OCI-LY7 (cell line): ENCODE measurements around the gene CAPZA2. TPM values are rescaled to one million over a fixed set of nuclear protein-coding genes. Genes with fewer than 3 reads are reported as not detected.
"Not testable (repeated sequence)": the region's sequence is repeated elsewhere in the genome, so short reads cannot be mapped to it uniquely, and the experiment has no call there.

ENCODE experiments used
- BruUV-seq: library from RNA; stranded (reverse); fragments of 400-500 nt; replicated peaks from 2 replicates; lab custom pipeline; 2021; lab: Mats Ljungman, UMichigan
- CTCF ChIA-PET: fragments of 300-600 bp; sonication (Branson Sonifier 250); formaldehyde crosslinking; loops from one replicate; lab custom pipeline; 2022; ENCODE audit warnings: antibody characterized with exemption; ENCODE audit not compliant: unreplicated experiment; lab: Charles Lee
- POLR2A ChIA-PET: fragments of 300-600 bp; sonication (Branson Sonifier 250); formaldehyde crosslinking; loops from one replicate; lab custom pipeline; 2022; ENCODE audit warnings: antibody characterized with exemption; lab: Charles Lee
- DNase-seq: peaks from one replicate; pipeline ENCODE4 v3.0.0-alpha.2; 2015; ENCODE audit warnings: low spot score
- H2AFZ ChIP-seq: fragments of 200-600 bp; sonication (generic), shearing (Covaris generic); 2 replicates; pipeline ENCODE4 v1.6.1; 2014; ENCODE audit warnings: mild to moderate bottlenecking, antibody characterized with exemption, low read length, moderate library complexity
- H3K27ac ChIP-seq: fragments of 200-600 bp; sonication (generic); 2 replicates; pipeline ENCODE4 v1.5.1; 2014; ENCODE audit warnings: mixed run types, low read depth, mild to moderate bottlenecking, moderate library complexity, low read length, inconsistent platforms; ENCODE audit not compliant: poor library complexity, severe bottlenecking
- H3K36me3 ChIP-seq: fragments of 200-600 bp; sonication (generic); 2 replicates; pipeline ENCODE4 v1.6.1; 2014; ENCODE audit warnings: mild to moderate bottlenecking, antibody characterized with exemption, low read length, moderate library complexity, mixed read lengths; ENCODE audit not compliant: insufficient read depth
- H3K4me1 ChIP-seq: fragments of 200-600 bp; sonication (generic); 2 replicates; pipeline ENCODE4 v1.5.1; 2014; ENCODE audit warnings: mild to moderate bottlenecking, low read length; ENCODE audit not compliant: insufficient read depth, poor library complexity, severe bottlenecking
- H3K4me2 ChIP-seq: fragments of 200-600 bp; sonication (generic); 2 replicates; pipeline ENCODE4 v1.6.1; 2014; ENCODE audit warnings: mild to moderate bottlenecking, low read length
- H3K4me3 ChIP-seq: fragments of 200-600 bp; sonication (generic); 2 replicates; pipeline ENCODE4 v1.5.1; 2014; ENCODE audit warnings: mild to moderate bottlenecking, low read depth, low read length; ENCODE audit not compliant: poor library complexity, severe bottlenecking
- H3K79me2 ChIP-seq: fragments of 200-600 bp; sonication (generic); 2 replicates; pipeline ENCODE4 v1.6.1; 2016; ENCODE audit warnings: low read depth, mild to moderate bottlenecking, low read length, moderate library complexity, mixed read lengths; ENCODE audit not compliant: insufficient read depth
- H3K9me2 ChIP-seq: fragments of 200-600 bp; sonication (generic); 2 replicates; pipeline ENCODE4 v1.6.1; 2016; ENCODE audit warnings: mild to moderate bottlenecking, low read length, mixed read lengths; ENCODE audit not compliant: insufficient read depth
- H3K9me3 ChIP-seq: fragments of 200-600 bp; sonication (generic); 2 replicates; pipeline ENCODE4 v1.6.1; 2014; ENCODE audit warnings: mild to moderate bottlenecking, mixed run types, low read length, mixed read lengths
- H4K20me1 ChIP-seq: fragments of 200-600 bp; sonication (generic); 2 replicates; pipeline ENCODE4 v1.6.1; 2014; ENCODE audit warnings: mild to moderate bottlenecking, antibody characterized with exemption, low read length, moderate library complexity, mixed read lengths; ENCODE audit not compliant: insufficient read depth
- CTCF ChIP-seq: fragments of 200-600 bp; sonication (generic); conservative IDR thresholded peaks from 2 replicates; pipeline ENCODE4 v1.5.1; 2014; ENCODE audit warnings: mild to moderate bottlenecking, antibody characterized with exemption, low read length, moderate library complexity, mixed read lengths
- EZH2phosphoT487 ChIP-seq: fragments of 200-600 bp; sonication (generic); IDR thresholded peaks from 2 replicates; pipeline ENCODE4 v1.6.1; 2018; ENCODE audit warnings: low read depth, borderline replicate concordance, mild to moderate bottlenecking, mixed run types, antibody characterized with exemption, low read length, moderate library complexity, mixed read lengths
- intact Hi-C: fragments of 100-400 bp; cut with micrococcal nuclease; formaldehyde crosslinking; loops from one replicate; pipeline ENCODE4 v1.10.0; 2022; ENCODE audit not compliant: unreplicated experiment
- total RNA-seq, 2 experiments: library from RNA; depleted of rRNA in 1 of 2; stranded (reverse); fragments of >200 nt in 1 of 2; shearing (Covaris generic) in 1 of 2; gene quantifications; 2 replicates each; pipeline ENCODE4 v1.2.3, GENCODE V29; 2014 to 2022

The CAPZA2 gene
- total RNA-seq, 2 experiments from 2014 or later, result 53.3 to 103 TPM

- H3K4me3 ChIP-seq, result no peak overlapping the region
- no TSS peak for BruUV-seq
- peaks cover 8% of the 10 kb centered on the region for H4K20me1 ChIP-seq
- H2AFZ ChIP-seq, result no peak overlapping the region
- ChIA-PET CTCF (no interaction called here), POLR2A (interaction anchor here (1.4 kb wide), 1 partner anchor 14 kb away, joined by 4 read pairs; no protein-coding TSS in a partner anchor)
- H3K27ac ChIP-seq, result no peak overlapping the region
- no peaks in the 10 kb centered on the region for H3K4me1 ChIP-seq
- TF ChIP-seq EZH2phosphoT487 (no peak), CTCF (no peak)
- H3K79me2 ChIP-seq, result no peaks in the 10 kb centered on the region
- DNase-seq, result no peak
- no peak overlapping the region for H3K4me2 ChIP-seq
- H3K36me3 ChIP-seq, result no peaks in the 10 kb centered on the region
- intact Hi-C loops, result no loop called here
- H3K9me3 ChIP-seq, result no peaks in the 10 kb centered on the region
- no peaks in the 10 kb centered on the region for H3K9me2 ChIP-seq
Observed at GRCh38 chr7:116968631-116969030, 106.2 kb downstream of the CAPZA2 start.

GRCh38 chr7:116969371-116969902 lies 107.0 kb downstream of the CAPZA2 start:
- Histone ChIP-seq H3K36me3 (no peaks in the 10 kb centered on the region), H3K4me3 (no peak overlapping the region), H2AFZ (no peak overlapping the region), H3K9me3 (no peaks in the 10 kb centered on the region), H4K20me1 (peaks cover 8% of the 10 kb centered on the region), H3K4me2 (no peak overlapping the region), H3K27ac (no peak overlapping the region), H3K79me2 (no peaks in the 10 kb centered on the region), H3K4me1 (no peaks in the 10 kb centered on the region), H3K9me2 (no peaks in the 10 kb centered on the region)
- no TSS peak for BruUV-seq
- TF ChIP-seq CTCF (no peak), EZH2phosphoT487 (no peak)
- DNase-seq, result no peak
- intact Hi-C loops, result no loop called here
- CTCF ChIA-PET, result interaction anchor here (1.2 kb wide), 1 partner anchor 15 kb away, joined by 5 read pairs; no protein-coding TSS in a partner anchor
- POLR2A ChIA-PET, result interaction anchor here (1.4 kb wide), 1 partner anchor 10 kb away, joined by 3 read pairs; no protein-coding TSS in a partner anchor

- Histone ChIP-seq H3K36me3 (no peaks in the 10 kb centered on the region), H2AFZ (no peak overlapping the region), H3K27ac (no peak overlapping the region), H3K4me3 (no peak overlapping the region), H3K4me2 (no peak overlapping the region), H3K9me3 (no peaks in the 10 kb centered on the region), H3K79me2 (no peaks in the 10 kb centered on the region), H3K9me2 (no peaks in the 10 kb centered on the region), H3K4me1 (no peaks in the 10 kb centered on the region), H4K20me1 (peaks cover 8% of the 10 kb centered on the region)
- no TSS peak for BruUV-seq
- TF ChIP-seq CTCF, result no peak
- TF ChIP-seq EZH2phosphoT487, result no peak
- ChIA-PET POLR2A (interaction anchor here (1.1 to 1.4 kb wide), 4 partner anchors 8 to 164 kb away, joined by 3 to 5 read pairs (median 3); no protein-coding TSS in a partner anchor), CTCF (interaction anchor here (1.2 kb wide), 1 partner anchor 16 kb away, joined by 5 read pairs; no protein-coding TSS in a partner anchor)
- intact Hi-C loops, result no loop called here
- DNase-seq, result no peak
Observed at GRCh38 chr7:116970238-116970910, 108.0 kb downstream of the CAPZA2 start.

- DNase-seq, H2AFZ ChIP-seq, H4K20me1 ChIP-seq, H3K4me1 ChIP-seq, H3K4me2 ChIP-seq, H3K4me3 ChIP-seq, H3K9me2 ChIP-seq, intact Hi-C loops, H3K36me3 ChIP-seq, H3K27ac ChIP-seq, BruUV-seq, CTCF ChIA-PET, H3K79me2 ChIP-seq, H3K9me3 ChIP-seq: not testable (repeated sequence)
- POLR2A ChIA-PET, result interaction anchor here (1.1 to 1.3 kb wide), 3 partner anchors 9 to 163 kb away, joined by 3 to 5 read pairs (median 3); no protein-coding TSS in a partner anchor
Observed at GRCh38 chr7:116971153-116971552, 108.8 kb downstream of the CAPZA2 start.
